Gastroesophageal sphincter (tissue), 3 donors: Measurements from ENCODE around the gene IL36G.

Source experiments
- CTCF ChIP-seq, 4 experiments: fragments of 200-600 bp in 2 of 4; fragments of 450-650 bp in 2 of 4; sonication (generic) in 1 of 4; IDR thresholded peaks; one replicate each; pipeline ENCODE4 v1.5.1; 2017 to 2019; ENCODE audit warnings: antibody characterized with exemption in 4 of 4, mild to moderate bottlenecking in 2 of 4, moderate library complexity in 2 of 4
- EP300 ChIP-seq: sonication (generic); formaldehyde crosslinking; IDR thresholded peaks from one replicate; pipeline ENCODE4 v1.6.1; 2017; ENCODE audit warnings: antibody characterized with exemption, mild to moderate bottlenecking
- POLR2A ChIP-seq, 2 donors: fragments of 450-650 bp; IDR thresholded peaks; one replicate each; pipeline ENCODE4 v1.6.1; 2017; ENCODE audit warnings: antibody characterized with exemption in 2 of 2, mild to moderate bottlenecking in 2 of 2, moderate library complexity in 1 of 2

GRCh38 chr2:112942654-112943002 lies 35.2 kb upstream of the IL36G start:
- TF ChIP-seq EP300 (no peak), CTCF (IDR thresholded peaks at IDR 0.05) (no peak), POLR2A (IDR thresholded peaks at IDR 0.05) (no peak)
